ENCODE results near the gene CYP2C9.

GRCh38 chr10:94902080-94902479 is 36.4 kb upstream of the CYP2C9 start:
- TF ChIP-seq SP2 (CRISPR knock-in tag; IDR thresholded peaks at IDR 0.05) (no peak), CBX2 (IDR thresholded peaks at IDR 0.05; ENCODE audit: low read depth, low read length) (no peak), CBX2 (CRISPR knock-in tag; IDR thresholded peaks at IDR 0.05; ENCODE audit: low read depth) (no peak), RXRA (CRISPR knock-in tag; IDR thresholded peaks at IDR 0.05) (no peak), FOXK2 (IDR thresholded peaks at IDR 0.05) (no peak), EP300 (IDR thresholded peaks at IDR 0.05; ENCODE audit: low read depth in 2 of 2, low read length in 2 of 2) (no peak), EP300 (CRISPR knock-in tag; IDR thresholded peaks at IDR 0.05; ENCODE audit: borderline replicate concordance) (no peak), ZNF607 (CRISPR knock-in tag; IDR thresholded peaks at IDR 0.05; ENCODE audit: borderline replicate concordance) (no peak), RARA (CRISPR knock-in tag; IDR thresholded peaks at IDR 0.05) (no peak), CEBPZ (IDR thresholded peaks at IDR 0.05; ENCODE audit: low read length) (no peak), STAT6 (CRISPR knock-in tag; IDR thresholded peaks at IDR 0.05; ENCODE audit: borderline replicate concordance) (no peak), CEBPB (IDR thresholded peaks at IDR 0.05; ENCODE audit: borderline replicate concordance, low read depth, low read length) (no peak), POLR2A (IDR thresholded peaks at IDR 0.05; ENCODE audit: insufficient read depth in 1 of 2, low read depth in 2 of 2, low read length in 2 of 2) (no peak), TAF15 (IDR thresholded peaks at IDR 0.05; ENCODE audit: low read depth, low read length, poor library complexity, severe bottlenecking) (no peak)

All from HepG2 (cell line).